Measurements from ENCODE around the gene ZNF239.

DNA sequence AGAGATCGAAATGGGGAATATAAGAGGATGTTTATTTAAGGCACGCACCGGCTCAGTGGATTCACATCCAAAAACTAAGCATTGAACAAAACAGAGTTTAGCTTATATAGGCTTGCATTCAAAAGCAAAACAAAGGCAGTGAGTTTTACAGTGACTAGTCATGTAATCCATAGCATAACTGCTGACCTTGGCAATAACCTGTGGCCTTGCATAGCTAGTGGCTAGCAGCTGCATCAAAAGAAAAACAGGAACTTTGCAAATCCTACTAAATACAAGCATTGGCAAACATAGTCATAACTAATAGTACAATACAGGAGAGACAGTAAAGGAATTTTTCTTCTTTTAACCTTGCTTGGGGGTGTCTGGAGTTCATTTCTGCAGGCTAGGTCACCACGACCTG is 22.1 kb upstream of the ZNF239 start:
- TF ChIP-seq POLR2A (IDR thresholded peaks at IDR 0.05) (no peak), POLR2AphosphoS5 (IDR thresholded peaks at IDR 0.05) (no peak), EP300 (IDR thresholded peaks at IDR 0.05) (no peak)
- TF ChIP-seq, protein P1, sequence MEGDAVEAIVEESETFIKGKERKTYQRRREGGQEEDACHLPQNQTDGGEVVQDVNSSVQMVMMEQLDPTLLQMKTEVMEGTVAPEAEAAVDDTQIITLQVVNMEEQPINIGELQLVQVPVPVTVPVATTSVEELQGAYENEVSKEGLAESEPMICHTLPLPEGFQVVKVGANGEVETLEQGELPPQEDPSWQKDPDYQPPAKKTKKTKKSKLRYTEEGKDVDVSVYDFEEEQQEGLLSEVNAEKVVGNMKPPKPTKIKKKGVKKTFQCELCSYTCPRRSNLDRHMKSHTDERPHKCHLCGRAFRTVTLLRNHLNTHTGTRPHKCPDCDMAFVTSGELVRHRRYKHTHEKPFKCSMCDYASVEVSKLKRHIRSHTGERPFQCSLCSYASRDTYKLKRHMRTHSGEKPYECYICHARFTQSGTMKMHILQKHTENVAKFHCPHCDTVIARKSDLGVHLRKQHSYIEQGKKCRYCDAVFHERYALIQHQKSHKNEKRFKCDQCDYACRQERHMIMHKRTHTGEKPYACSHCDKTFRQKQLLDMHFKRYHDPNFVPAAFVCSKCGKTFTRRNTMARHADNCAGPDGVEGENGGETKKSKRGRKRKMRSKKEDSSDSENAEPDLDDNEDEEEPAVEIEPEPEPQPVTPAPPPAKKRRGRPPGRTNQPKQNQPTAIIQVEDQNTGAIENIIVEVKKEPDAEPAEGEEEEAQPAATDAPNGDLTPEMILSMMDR (IDR thresholded peaks at IDR 0.05), result no peak

All from sigmoid colon (tissue), 4 donors.